Prostate gland (tissue), 2 donors: ENCODE measurements around the gene CBFA2T3. TPM values are rescaled to one million over a fixed set of nuclear protein-coding genes. Genes with fewer than 3 reads are reported as not detected.
"Not testable (repeated sequence)": the region's sequence is repeated elsewhere in the genome, so short reads cannot be mapped to it uniquely, and the experiment has no call there.

Experiments used
- DNase-seq: peaks from one replicate; pipeline ENCODE4 v3.0.0-alpha.2; 2019; ENCODE audit warnings: low spot score
- H3K27ac ChIP-seq, 2 donors: fragments of 200-600 bp; sonication (generic); 2 replicates each; pipeline ENCODE4 v1.5.1; 2017 to 2019
- H3K27me3 ChIP-seq: fragments of 200-600 bp; sonication (generic); replicated peaks from 2 replicates; pipeline ENCODE4 v1.5.1; 2019; ENCODE audit not compliant: insufficient read depth
- H3K36me3 ChIP-seq, 2 donors: fragments of 200-600 bp; sonication (generic); 1 replicate in 1 of 2; 2 replicates in 1 of 2; pipeline versions ENCODE4 v1.5.1 to v1.8.1; 2017 to 2019
- H3K4me1 ChIP-seq: fragments of 200-600 bp; sonication (generic); replicated peaks from 2 replicates; pipeline ENCODE4 v1.5.1; 2019
- H3K4me3 ChIP-seq, 2 donors: fragments of 200-600 bp; sonication (generic); 2 replicates each; pipeline ENCODE4 v1.5.1; 2017 to 2019
- H3K9me3 ChIP-seq: fragments of 200-600 bp; sonication (generic); 2 replicates; pipeline ENCODE4 v1.5.1; 2017
- CTCF ChIP-seq, 4 experiments: fragments of 200-600 bp in 2 of 4; fragments of 450-650 bp in 2 of 4; sonication (generic) in 2 of 4; IDR thresholded peaks; 1 replicate in 3 of 4; 2 replicates in 1 of 4; pipeline ENCODE4 v1.5.1; 2016 to 2019; ENCODE audit warnings: antibody characterized with exemption in 4 of 4, mild to moderate bottlenecking in 2 of 4, moderate library complexity in 2 of 4
- POLR2A ChIP-seq: fragments of 450-650 bp; IDR thresholded peaks from one replicate; pipeline ENCODE4 v1.6.1; 2016; ENCODE audit warnings: antibody characterized with exemption, mild to moderate bottlenecking
- POLR2AphosphoS5 ChIP-seq: sonication (generic); formaldehyde crosslinking; IDR thresholded peaks from one replicate; pipeline ENCODE4 v1.6.1; 2017; ENCODE audit warnings: antibody characterized with exemption
- WGBS: methylation state at CpG from one replicate; pipeline ENCODE4 v1.1.5; 2018; 5-methylcytosine and 5-hydroxymethylcytosine counted together
- intact Hi-C: fragments of 100-400 bp; cut with DNase I; formaldehyde crosslinking; loops from one replicate; pipeline ENCODE4 v1.14.2; 2022
- total RNA-seq, 2 donors: library from RNA; depleted of rRNA; stranded (reverse); fragments of >200 nt; gene quantifications; one replicate each; pipeline ENCODE4 v1.1.0, GENCODE V29; 2016

The CBFA2T3 gene
- total RNA-seq, 2 donors from 2014 or later = 4.5 to 8.7 TPM

- no peak for DNase-seq
- no peaks in the 10 kb centered on the region for H3K36me3 ChIP-seq
- WGBS = 54% methylated on average over 40 of the region's 47 CpGs
- peaks cover 16% of the 10 kb centered on the region for H3K27me3 ChIP-seq
- H3K4me3 ChIP-seq = no peak overlapping the region
- intact Hi-C loops = no loop called here
- H3K4me1 ChIP-seq = no peaks in the 10 kb centered on the region
- no peak for TF ChIP-seq POLR2AphosphoS5
- no peak for TF ChIP-seq POLR2A
- TF ChIP-seq CTCF (IDR thresholded peaks at IDR 0.05) = no peak
- H3K27ac ChIP-seq = no peak overlapping the region
- H3K9me3 ChIP-seq = no peaks in the 10 kb centered on the region
Measured at GRCh38 chr16:89002851-89003830, 26.1 kb upstream of the CBFA2T3 start.

GRCh38 chr16:89002081-89002480 lies 25.1 kb upstream of the CBFA2T3 start:
- DNase-seq, H3K36me3 ChIP-seq, H3K27ac ChIP-seq, H3K9me3 ChIP-seq, intact Hi-C loops, H3K4me1 ChIP-seq, H3K4me3 ChIP-seq: not testable (repeated sequence)
- peaks cover 16% of the 10 kb centered on the region for H3K27me3 ChIP-seq
- WGBS = 67% methylated on average over 8 of the region's 19 CpGs

- H3K27me3 ChIP-seq = peaks cover 16% of the 10 kb centered on the region
- no peaks in the 10 kb centered on the region for H3K9me3 ChIP-seq
- 53% methylated on average over 30 of the region's 30 CpGs for WGBS
- no peak for TF ChIP-seq CTCF (IDR thresholded peaks at IDR 0.05)
- TF ChIP-seq POLR2AphosphoS5 = no peak
- no peak for TF ChIP-seq POLR2A
- intact Hi-C loops = no loop called here
- H3K4me1 ChIP-seq = no peaks in the 10 kb centered on the region
- no peaks in the 10 kb centered on the region for H3K36me3 ChIP-seq
- no peak overlapping the region for H3K27ac ChIP-seq
- no peak overlapping the region for H3K4me3 ChIP-seq
- no peak for DNase-seq
Measured at GRCh38 chr16:89001117-89002027, 24.4 kb upstream of the CBFA2T3 start.

- WGBS = 69% methylated on average over 30 of the region's 36 CpGs
- TF ChIP-seq CTCF (IDR thresholded peaks at IDR 0.05) (no peak), POLR2A (no peak), POLR2AphosphoS5 (no peak)
- Histone ChIP-seq H3K36me3 (no peaks in the 10 kb centered on the region), H3K4me3 (no peak overlapping the region), H3K27ac (no peak overlapping the region), H3K9me3 (no peaks in the 10 kb centered on the region), H3K4me1 (no peaks in the 10 kb centered on the region), H3K27me3 (peaks cover 16% of the 10 kb centered on the region)
- intact Hi-C loops = no loop called here
- DNase-seq = no peak
Measured at GRCh38 chr16:89000207-89000959, 23.4 kb upstream of the CBFA2T3 start.
